ENCODE measurements around the gene WNT16.
"Not testable (repeated sequence)": the region's sequence is repeated elsewhere in the genome, so short reads cannot be mapped to it uniquely, and the experiment has no call there.

WNT16 gene
- 0 to 0.12 (median 0) reads per million in 9 experiments for total RNA-seq

- Mint-ChIP-seq H3K27me3 (peaks cover 64 to 74% of the 10 kb centered on the region in 2 donors), H3K36me3 (ENCODE audit: insufficient read depth) (no peaks in the 10 kb centered on the region), H3K4me1 (ENCODE audit: low read depth in 2 of 2) (peaks cover 17 to 19% of the 10 kb centered on the region in 2 donors), H3K4me3 (peak within 1 kb of the TSS; percentile 61 to 73), H3K9me3 (no peaks in the 10 kb centered on the region), H3K27ac (no peak within 1 kb of the TSS)
- peak; percentile 12 for ATAC-seq (replicated peaks)
- no peak for DNase-seq
These were observed at the start of gene WNT16 for GRCh38 chr7:121328508-121329190. Gene WNT16 (plus strand): TSS chr7:121329000. CDS start chr7:121329293, 293 bp downstream.

GRCh38 chr7:121279060-121279620 is 49.7 kb upstream of the WNT16 start:
- no peaks in the 10 kb centered on the region for H3K36me3 Mint-ChIP-seq (ENCODE audit: insufficient read depth)
- no peaks in the 10 kb centered on the region for H3K9me3 Mint-ChIP-seq
- H3K27ac Mint-ChIP-seq = no peak overlapping the region
- peaks cover 23 to 24% of the 10 kb centered on the region in 2 donors for H3K27me3 Mint-ChIP-seq
- ATAC-seq (replicated peaks) (no peak), DNase-seq (no peak)
- no peaks in the 10 kb centered on the region for H3K4me1 Mint-ChIP-seq (ENCODE audit: low read depth in 2 of 2)
- no peak overlapping the region for H3K4me3 Mint-ChIP-seq

GRCh38 chr7:121279822-121280221 is 49.0 kb upstream of the WNT16 start:
- DNase-seq (no peak), ATAC-seq (replicated peaks) (no peak)
- no peak overlapping the region for H3K27ac Mint-ChIP-seq
- H3K27me3 Mint-ChIP-seq = peaks cover 26 to 27% of the 10 kb centered on the region in 2 donors
- H3K9me3 Mint-ChIP-seq = peaks cover 1% of the 10 kb centered on the region in 2 donors
- H3K36me3 Mint-ChIP-seq (ENCODE audit: insufficient read depth) = no peaks in the 10 kb centered on the region
- no peak overlapping the region for H3K4me3 Mint-ChIP-seq
- H3K4me1 Mint-ChIP-seq (ENCODE audit: low read depth in 2 of 2) = no peaks in the 10 kb centered on the region

- Mint-ChIP-seq H3K4me1 (ENCODE audit: low read depth in 2 of 2) (no peaks in the 10 kb centered on the region), H3K4me3 (no peak overlapping the region), H3K9me3 (peaks cover 4 to 10% of the 10 kb centered on the region in 2 donors), H3K27me3 (peaks cover 33 to 36% of the 10 kb centered on the region in 2 donors), H3K27ac (no peak overlapping the region), H3K36me3 (ENCODE audit: insufficient read depth) (no peaks in the 10 kb centered on the region)
- no peak for DNase-seq
- ATAC-seq (replicated peaks) = no peak
These were observed 48.1 kb upstream of the WNT16 start for GRCh38 chr7:121280656-121281055.

- ATAC-seq (replicated peaks) = no peak
- Mint-ChIP-seq H3K4me3 (no peak overlapping the region), H3K27ac (no peak overlapping the region), H3K27me3 (peaks cover 20 to 30% of the 10 kb centered on the region in 2 donors), H3K9me3 (peaks cover 4 to 12% of the 10 kb centered on the region in 2 donors), H3K4me1 (ENCODE audit: low read depth in 2 of 2) (no peaks in the 10 kb centered on the region), H3K36me3 (ENCODE audit: insufficient read depth) (no peaks in the 10 kb centered on the region)
- no peak for DNase-seq
These were observed 46.7 kb upstream of the WNT16 start for GRCh38 chr7:121282129-121282528.

GRCh38 chr7:121285066-121285667 is 43.6 kb upstream of the WNT16 start:
- H3K36me3 Mint-ChIP-seq (ENCODE audit: insufficient read depth) = no peaks in the 10 kb centered on the region
- no peak for ATAC-seq (replicated peaks)
- DNase-seq = no peak
- H3K27me3 Mint-ChIP-seq = peaks cover 11 to 17% of the 10 kb centered on the region in 2 donors
- no peaks in the 10 kb centered on the region for H3K4me1 Mint-ChIP-seq (ENCODE audit: low read depth in 2 of 2)
- H3K27ac Mint-ChIP-seq = no peak overlapping the region
- no peak overlapping the region for H3K4me3 Mint-ChIP-seq
- H3K9me3 Mint-ChIP-seq = peaks cover 4 to 12% of the 10 kb centered on the region in 2 donors

- no peak for ATAC-seq (replicated peaks)
- H3K4me3 Mint-ChIP-seq = no peak overlapping the region
- no peaks in the 10 kb centered on the region for H3K36me3 Mint-ChIP-seq (ENCODE audit: insufficient read depth)
- DNase-seq = no peak
- H3K27me3 Mint-ChIP-seq = peaks cover 11 to 17% of the 10 kb centered on the region in 2 donors
- H3K27ac Mint-ChIP-seq = no peak overlapping the region
- peaks cover 4 to 12% of the 10 kb centered on the region in 2 donors for H3K9me3 Mint-ChIP-seq
- no peaks in the 10 kb centered on the region for H3K4me1 Mint-ChIP-seq (ENCODE audit: low read depth in 2 of 2)
These were observed 42.6 kb upstream of the WNT16 start for GRCh38 chr7:121286186-121286585.

GRCh38 chr7:121286742-121287734 is 41.8 kb upstream of the WNT16 start:
- no peaks in the 10 kb centered on the region for H3K36me3 Mint-ChIP-seq (ENCODE audit: insufficient read depth)
- no peak for DNase-seq
- H3K27ac Mint-ChIP-seq = no peak overlapping the region

GRCh38 chr7:121288894-121289293 is 39.9 kb upstream of the WNT16 start:
- Mint-ChIP-seq H3K36me3 (ENCODE audit: insufficient read depth) (no peaks in the 10 kb centered on the region), H3K27ac (no peak overlapping the region), H3K9me3 (peaks cover 4 to 12% of the 10 kb centered on the region in 2 donors), H3K27me3 (peaks cover 17 to 44% of the 10 kb centered on the region in 2 donors), H3K4me3 (no peak overlapping the region), H3K4me1 (ENCODE audit: low read depth in 2 of 2) (no peaks in the 10 kb centered on the region)
- DNase-seq = no peak
- ATAC-seq (replicated peaks) = no peak

More at GRCh38 chr7:121286742-121287734, 41.8 kb upstream of the WNT16 start:
- Mint-ChIP-seq H3K4me3 (no peak overlapping the region), H3K9me3 (peaks cover 4 to 12% of the 10 kb centered on the region in 2 donors), H3K4me1 (ENCODE audit: low read depth in 2 of 2) (no peaks in the 10 kb centered on the region), H3K27me3 (peaks cover 13 to 26% of the 10 kb centered on the region in 2 donors)
- no peak for ATAC-seq (replicated peaks)

GRCh38 chr7:121289930-121290329 is 38.9 kb upstream of the WNT16 start:
- not testable (repeated sequence) for H3K27ac Mint-ChIP-seq; H3K9me3 Mint-ChIP-seq; H3K36me3 Mint-ChIP-seq (ENCODE audit: insufficient read depth); H3K4me3 Mint-ChIP-seq; H3K4me1 Mint-ChIP-seq (ENCODE audit: low read depth in 2 of 2); DNase-seq; ATAC-seq (replicated peaks)
- H3K27me3 Mint-ChIP-seq = peaks cover 12 to 44% of the 10 kb centered on the region in 2 donors

GRCh38 chr7:121294448-121294992 is 34.3 kb upstream of the WNT16 start:
- DNase-seq (no peak), ATAC-seq (replicated peaks) (no peak)
- Mint-ChIP-seq H3K27ac (no peak overlapping the region), H3K4me1 (ENCODE audit: low read depth in 2 of 2) (no peaks in the 10 kb centered on the region), H3K4me3 (no peak overlapping the region), H3K36me3 (ENCODE audit: insufficient read depth) (no peaks in the 10 kb centered on the region), H3K9me3 (no peaks in the 10 kb centered on the region), H3K27me3 (peaks cover 6 to 32% of the 10 kb centered on the region in 2 donors)

- H3K9me3 Mint-ChIP-seq = no peaks in the 10 kb centered on the region
- ATAC-seq (replicated peaks) (no peak), DNase-seq (no peak)
- no peaks in the 10 kb centered on the region for H3K4me1 Mint-ChIP-seq (ENCODE audit: low read depth in 2 of 2)
- no peak overlapping the region for H3K27ac Mint-ChIP-seq
- H3K27me3 Mint-ChIP-seq = peaks cover 13 to 35% of the 10 kb centered on the region in 2 donors
- H3K4me3 Mint-ChIP-seq = no peak overlapping the region
- H3K36me3 Mint-ChIP-seq (ENCODE audit: insufficient read depth) = no peaks in the 10 kb centered on the region
These were observed 31.0 kb upstream of the WNT16 start for GRCh38 chr7:121297843-121298242.

GRCh38 chr7:121298831-121299239 is 30.0 kb upstream of the WNT16 start:
- no peaks in the 10 kb centered on the region for H3K9me3 Mint-ChIP-seq
- H3K36me3 Mint-ChIP-seq (ENCODE audit: insufficient read depth) = no peaks in the 10 kb centered on the region
- H3K4me3 Mint-ChIP-seq = no peak overlapping the region
- H3K27ac Mint-ChIP-seq = no peak overlapping the region
- DNase-seq (no peak), ATAC-seq (replicated peaks) (no peak)
- no peaks in the 10 kb centered on the region for H3K4me1 Mint-ChIP-seq (ENCODE audit: low read depth in 2 of 2)
- H3K27me3 Mint-ChIP-seq = peaks cover 15 to 34% of the 10 kb centered on the region in 2 donors
